Keratinocyte (primary cell): ENCODE measurements around the gene CCNYL1. TPM values are rescaled to one million over a fixed set of nuclear protein-coding genes. Genes with fewer than 3 reads are reported as not detected.

Experiments used
- DNase-seq: peaks from one replicate; pipeline ENCODE4 v3.0.0-alpha.2; 2011; ENCODE audit warnings: low read depth, missing footprints, low spot score
- FAIRE-seq: peaks from 2 replicates; lab custom pipeline; 2011; peaks lifted over from hg19 to GRCh38; lab: Jason Lieb, UNC
- H2AFZ ChIP-seq: 2 replicates; pipeline ENCODE4 v1.6.0; 2012; ENCODE audit warnings: low read length, control low read depth, inconsistent platforms; ENCODE audit not compliant: control insufficient read depth
- H3K27ac ChIP-seq: 2 replicates; pipeline ENCODE4 v1.5.1; 2011; ENCODE audit warnings: low read length; ENCODE audit not compliant: control insufficient read depth, insufficient read depth
- H3K27me3 ChIP-seq: 3 replicates; pipeline ENCODE4 v1.6.0; 2011; ENCODE audit warnings: low read length; ENCODE audit not compliant: control insufficient read depth, insufficient read depth; ENCODE audit errors: extremely low read depth
- H3K36me3 ChIP-seq, 2 experiments: 2 replicates in 1 of 2; 3 replicates in 1 of 2; pipeline ENCODE4 v1.5.1; 2011; ENCODE audit warnings: low read length in 2 of 2, mild to moderate bottlenecking in 1 of 2; ENCODE audit not compliant: control insufficient read depth in 2 of 2, insufficient read depth in 2 of 2; ENCODE audit errors: extremely low read depth in 1 of 2
- H3K4me1 ChIP-seq: 3 replicates; pipeline ENCODE4 v1.5.1; 2011; ENCODE audit warnings: low read length; ENCODE audit not compliant: control insufficient read depth, insufficient read depth; ENCODE audit errors: extremely low read depth
- H3K4me2 ChIP-seq: 3 replicates; pipeline ENCODE4 v1.6.0; 2011; ENCODE audit warnings: low read depth, low read length; ENCODE audit not compliant: control insufficient read depth, insufficient read depth; ENCODE audit errors: extremely low read depth
- H3K4me3 ChIP-seq, 3 experiments: fragments of 200-600 bp in 1 of 3; sonication (generic) in 1 of 3; 2 replicates in 2 of 3; 3 replicates in 1 of 3; pipeline ENCODE4 v1.5.1; 2011 to 2016; ENCODE audit warnings: low read length in 3 of 3, mild to moderate bottlenecking in 3 of 3, control low read depth in 2 of 3, inconsistent platforms in 1 of 3, low read depth in 1 of 3, mixed read lengths in 1 of 3, mixed run types in 1 of 3, moderate library complexity in 1 of 3; ENCODE audit not compliant: control insufficient read depth in 2 of 3, insufficient read depth in 2 of 3; ENCODE audit errors: extremely low read depth in 1 of 3
- H3K79me2 ChIP-seq: 2 replicates; pipeline ENCODE4 v1.6.0; 2012; ENCODE audit warnings: low read length; ENCODE audit not compliant: control insufficient read depth, insufficient read depth
- H3K9ac ChIP-seq: 3 replicates; pipeline ENCODE4 v1.6.0; 2011; ENCODE audit warnings: low read length; ENCODE audit not compliant: control insufficient read depth, insufficient read depth; ENCODE audit errors: extremely low read depth
- H3K9me1 ChIP-seq: 3 replicates; pipeline ENCODE4 v1.6.0; 2011; ENCODE audit warnings: low read length; ENCODE audit not compliant: control insufficient read depth, insufficient read depth; ENCODE audit errors: extremely low read depth
- H3K9me3 ChIP-seq: 2 replicates; pipeline ENCODE4 v1.5.1; 2012; ENCODE audit warnings: low read depth, low read length; ENCODE audit not compliant: control insufficient read depth
- H4K20me1 ChIP-seq: 3 replicates; pipeline ENCODE4 v1.6.0; 2011; ENCODE audit warnings: low read length; ENCODE audit not compliant: control insufficient read depth, insufficient read depth; ENCODE audit errors: extremely low read depth
- EZH2 ChIP-seq: IDR thresholded peaks from one replicate; pipeline ENCODE4 v1.6.1; 2012; ENCODE audit warnings: inconsistent platforms, mild to moderate bottlenecking, low read length, moderate library complexity
- dilution Hi-C: fragments of 300-500 bp; cut with MboI; formaldehyde crosslinking; loops from one replicate; pipeline ENCODE4 v1.7.0; 2020; ENCODE audit warnings: low sequenced_read_pairs; ENCODE audit not compliant: extremely low pct_ligation_motif_present
- polyA plus RNA-seq, 5 experiments: library from polyadenylated mRNA; depleted of rRNA in 3 of 5; stranded (reverse) in 3 of 5; stranded (forward) in 1 of 5; unstranded in 1 of 5; fragments of >200 nt; gene quantifications; 1 replicate in 1 of 5; 2 replicates in 3 of 5; 3 replicates in 1 of 5; pipeline versions ENCODE4 v1.2.1 to v1.2.3, GENCODE V29; 2011 to 2012; ENCODE audit warnings: missing spikeins in 2 of 5, low read depth in 1 of 5, low replicate concordance in 1 of 5
- TF ChIP-seq, protein P1 (sequence below), 3 experiments: IDR thresholded peaks in 1 of 3; conservative IDR thresholded peaks in 1 of 3; optimal IDR thresholded peaks in 1 of 3; 2 replicates in 2 of 3; 3 replicates in 1 of 3; pipeline versions ENCODE3 to v1.5.1; 2011; ENCODE audit warnings: low read length in 3 of 3, mild to moderate bottlenecking in 3 of 3, moderate library complexity in 2 of 3, control low read depth in 1 of 3, inconsistent platforms in 1 of 3; ENCODE audit not compliant: insufficient read depth in 2 of 3; ENCODE audit errors: extremely low read depth in 1 of 3

CCNYL1 gene
- polyA plus RNA-seq, 1 donor (not counting 4 experiments of a cell fraction or from before 2014, with no cell fraction given): 29.9 TPM

DNA sequence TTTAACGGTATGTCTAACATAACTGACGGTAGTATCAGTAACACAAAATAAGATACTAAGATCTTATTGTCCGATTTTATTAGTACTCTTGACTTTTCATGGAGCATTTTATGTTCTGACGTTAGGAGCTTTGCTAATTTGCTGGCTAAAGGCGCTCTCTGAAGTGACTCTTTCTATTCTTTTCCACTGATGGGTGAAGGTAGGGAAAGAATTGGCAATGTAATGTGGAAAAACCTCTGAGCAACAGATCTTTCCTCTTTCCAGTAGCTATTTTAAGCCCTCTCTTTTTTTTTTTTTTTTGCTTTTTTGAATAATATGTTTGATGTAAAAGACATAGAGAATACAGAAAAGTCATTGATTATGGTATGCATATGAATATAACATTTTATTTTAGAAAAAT, 4.6 kb downstream of the CCNYL1 start:
- dilution Hi-C loops: no loop called here
- Histone ChIP-seq H3K9me1 (no peaks in the 10 kb centered on the region), H3K79me2 (peaks cover 58% of the 10 kb centered on the region), H3K4me1 (peaks cover 23% of the 10 kb centered on the region), H3K27ac (no peak overlapping the region), H3K9ac (no peak overlapping the region), H3K27me3 (no peaks in the 10 kb centered on the region), H3K36me3 (peaks cover 0 to 1% of the 10 kb centered on the region in 2 experiments), H3K4me3 (no peak overlapping the region), H2AFZ (no peak overlapping the region), H3K4me2 (no peak overlapping the region), H3K9me3 (no peaks in the 10 kb centered on the region), H4K20me1 (no peaks in the 10 kb centered on the region)
- no peak for TF ChIP-seq EZH2
- TF ChIP-seq, protein P1, sequence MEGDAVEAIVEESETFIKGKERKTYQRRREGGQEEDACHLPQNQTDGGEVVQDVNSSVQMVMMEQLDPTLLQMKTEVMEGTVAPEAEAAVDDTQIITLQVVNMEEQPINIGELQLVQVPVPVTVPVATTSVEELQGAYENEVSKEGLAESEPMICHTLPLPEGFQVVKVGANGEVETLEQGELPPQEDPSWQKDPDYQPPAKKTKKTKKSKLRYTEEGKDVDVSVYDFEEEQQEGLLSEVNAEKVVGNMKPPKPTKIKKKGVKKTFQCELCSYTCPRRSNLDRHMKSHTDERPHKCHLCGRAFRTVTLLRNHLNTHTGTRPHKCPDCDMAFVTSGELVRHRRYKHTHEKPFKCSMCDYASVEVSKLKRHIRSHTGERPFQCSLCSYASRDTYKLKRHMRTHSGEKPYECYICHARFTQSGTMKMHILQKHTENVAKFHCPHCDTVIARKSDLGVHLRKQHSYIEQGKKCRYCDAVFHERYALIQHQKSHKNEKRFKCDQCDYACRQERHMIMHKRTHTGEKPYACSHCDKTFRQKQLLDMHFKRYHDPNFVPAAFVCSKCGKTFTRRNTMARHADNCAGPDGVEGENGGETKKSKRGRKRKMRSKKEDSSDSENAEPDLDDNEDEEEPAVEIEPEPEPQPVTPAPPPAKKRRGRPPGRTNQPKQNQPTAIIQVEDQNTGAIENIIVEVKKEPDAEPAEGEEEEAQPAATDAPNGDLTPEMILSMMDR (optimal IDR thresholded peaks at IDR 0.05 in 1 of 3, IDR thresholded peaks at IDR 0.05 in 1 of 3, conservative IDR thresholded peaks at IDR 0.05 in 1 of 3; ENCODE audit: extremely low read depth in 1 of 3, insufficient read depth in 2 of 3, low read length in 3 of 3): no peak
- FAIRE-seq (no peak), DNase-seq (no peak)

DNA sequence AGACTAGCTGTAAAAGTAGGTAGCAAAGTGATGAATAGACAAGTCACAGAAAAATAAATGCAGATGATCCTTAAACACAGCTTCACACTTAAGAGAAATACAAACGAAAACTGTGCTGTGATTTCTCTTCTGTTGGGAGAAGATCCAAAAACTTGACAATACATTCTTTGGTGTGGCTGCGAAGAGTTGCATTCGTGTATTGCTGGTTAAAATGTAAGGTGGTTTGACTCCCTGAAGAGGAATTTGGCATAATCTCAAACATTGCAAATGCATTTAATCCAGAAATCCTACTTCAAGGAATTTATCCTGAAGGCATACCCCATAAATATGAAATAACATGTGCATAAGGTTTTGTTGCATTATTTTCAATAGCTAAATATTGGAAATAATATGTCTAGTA, 7.1 kb downstream of the CCNYL1 start:
- no peak for FAIRE-seq
- Histone ChIP-seq H4K20me1 (no peaks in the 10 kb centered on the region), H3K9ac (no peak overlapping the region)

More for the DNA sequence above, 7.1 kb downstream of the CCNYL1 start:
- Histone ChIP-seq H3K9me1 (no peaks in the 10 kb centered on the region), H3K27me3 (no peaks in the 10 kb centered on the region), H3K27ac (no peak overlapping the region), H3K9me3 (no peaks in the 10 kb centered on the region), H2AFZ (no peak overlapping the region), H3K79me2 (peaks cover 45% of the 10 kb centered on the region), H3K4me2 (no peak overlapping the region), H3K4me3 (no peak overlapping the region), H3K4me1 (peaks cover 21% of the 10 kb centered on the region), H3K36me3 (peaks cover 0 to 1% of the 10 kb centered on the region in 2 experiments)
- TF ChIP-seq, protein P1 (optimal IDR thresholded peaks at IDR 0.05 in 1 of 3, IDR thresholded peaks at IDR 0.05 in 1 of 3, conservative IDR thresholded peaks at IDR 0.05 in 1 of 3; ENCODE audit: extremely low read depth in 1 of 3, insufficient read depth in 2 of 3, low read length in 3 of 3): no peak
- no peak for TF ChIP-seq EZH2
- dilution Hi-C loops: no loop called here
- DNase-seq: no peak
